IPS-15b (cell line): ENCODE results near the gene CBY1.
"Not testable (repeated sequence)": the region's sequence is repeated elsewhere in the genome, so short reads cannot be mapped to it uniquely, and the experiment has no call there.

Source experiments
- H3K27me3 ChIP-seq: one replicate; pipeline ENCODE4 v1.6.1; 2013; ENCODE audit warnings: low read length; ENCODE audit not compliant: control insufficient read depth, insufficient read depth
- H3K36me3 ChIP-seq: one replicate; pipeline ENCODE4 v1.6.1; 2013; ENCODE audit warnings: low read length; ENCODE audit not compliant: control insufficient read depth, insufficient read depth
- H3K4me1 ChIP-seq: one replicate; pipeline ENCODE4 v1.6.1; 2013; ENCODE audit warnings: mild to moderate bottlenecking, low read length; ENCODE audit not compliant: control insufficient read depth, insufficient read depth
- H3K4me3 ChIP-seq: one replicate; pipeline ENCODE4 v1.5.1; 2013; ENCODE audit warnings: low read depth, low read length
- H3K9ac ChIP-seq: one replicate; pipeline ENCODE4 v1.6.1; 2013; ENCODE audit warnings: low read depth, mild to moderate bottlenecking, low read length
- H3K9me3 ChIP-seq: one replicate; pipeline ENCODE4 v1.6.1; 2013; ENCODE audit warnings: mild to moderate bottlenecking, low read length; ENCODE audit not compliant: control insufficient read depth, insufficient read depth

CBY1 gene

GRCh38 chr22:38623351-38623750 is 33.1 kb upstream of the CBY1 start:
- Histone ChIP-seq H3K4me3 (no peak overlapping the region), H3K9me3 (no peaks in the 10 kb centered on the region), H3K9ac (no peak overlapping the region), H3K27me3 (no peaks in the 10 kb centered on the region), H3K36me3 (no peaks in the 10 kb centered on the region), H3K4me1 (no peaks in the 10 kb centered on the region)

- no peaks in the 10 kb centered on the region for H3K4me1 ChIP-seq
- no peak overlapping the region for H3K4me3 ChIP-seq
- no peak overlapping the region for H3K9ac ChIP-seq
- H3K27me3 ChIP-seq, result no peaks in the 10 kb centered on the region
- H3K9me3 ChIP-seq, result no peaks in the 10 kb centered on the region
- no peaks in the 10 kb centered on the region for H3K36me3 ChIP-seq
These were observed 28.0 kb upstream of the CBY1 start for GRCh38 chr22:38628444-38628843.

- Histone ChIP-seq H3K9ac (no peak overlapping the region), H3K9me3 (no peaks in the 10 kb centered on the region), H3K36me3 (no peaks in the 10 kb centered on the region), H3K27me3 (no peaks in the 10 kb centered on the region), H3K4me3 (no peak overlapping the region), H3K4me1 (no peaks in the 10 kb centered on the region)
These were observed 27.3 kb upstream of the CBY1 start for GRCh38 chr22:38629108-38629507.

GRCh38 chr22:38631724-38632123 is 24.7 kb upstream of the CBY1 start:
- Histone ChIP-seq H3K36me3 (no peaks in the 10 kb centered on the region), H3K9ac (no peak overlapping the region), H3K4me3 (no peak overlapping the region), H3K27me3 (no peaks in the 10 kb centered on the region), H3K9me3 (no peaks in the 10 kb centered on the region), H3K4me1 (no peaks in the 10 kb centered on the region)

- Histone ChIP-seq H3K9ac (no peak overlapping the region), H3K4me3 (no peak overlapping the region), H3K36me3 (no peaks in the 10 kb centered on the region), H3K27me3 (no peaks in the 10 kb centered on the region), H3K9me3 (no peaks in the 10 kb centered on the region), H3K4me1 (no peaks in the 10 kb centered on the region)
These were observed 23.9 kb upstream of the CBY1 start for GRCh38 chr22:38632528-38632927.

- no peaks in the 10 kb centered on the region for H3K9me3 ChIP-seq
- H3K4me3 ChIP-seq, result no peak overlapping the region
- H3K4me1 ChIP-seq, result no peaks in the 10 kb centered on the region
- no peak overlapping the region for H3K9ac ChIP-seq
- H3K27me3 ChIP-seq, result no peaks in the 10 kb centered on the region
- H3K36me3 ChIP-seq, result no peaks in the 10 kb centered on the region
These were observed 18.2 kb upstream of the CBY1 start for GRCh38 chr22:38638216-38638615.

GRCh38 chr22:38638728-38639127 is 17.7 kb upstream of the CBY1 start:
- no peaks in the 10 kb centered on the region for H3K36me3 ChIP-seq
- H3K9me3 ChIP-seq, result no peaks in the 10 kb centered on the region
- no peaks in the 10 kb centered on the region for H3K27me3 ChIP-seq
- no peak overlapping the region for H3K4me3 ChIP-seq
- H3K9ac ChIP-seq, result no peak overlapping the region
- H3K4me1 ChIP-seq, result no peaks in the 10 kb centered on the region

- Histone ChIP-seq H3K9me3 (no peaks in the 10 kb centered on the region), H3K9ac (no peak overlapping the region), H3K4me3 (no peak overlapping the region), H3K4me1 (no peaks in the 10 kb centered on the region), H3K27me3 (no peaks in the 10 kb centered on the region), H3K36me3 (no peaks in the 10 kb centered on the region)
These were observed 14.9 kb upstream of the CBY1 start for GRCh38 chr22:38641476-38642040.

GRCh38 chr22:38644245-38644644 is 12.2 kb upstream of the CBY1 start:
- H3K36me3 ChIP-seq, H3K4me1 ChIP-seq, H3K9ac ChIP-seq, H3K27me3 ChIP-seq, H3K9me3 ChIP-seq, H3K4me3 ChIP-seq: not testable (repeated sequence)

GRCh38 chr22:38645430-38645829 is 11.0 kb upstream of the CBY1 start:
- H3K36me3 ChIP-seq, result no peaks in the 10 kb centered on the region
- H3K27me3 ChIP-seq, result no peaks in the 10 kb centered on the region
- H3K4me1 ChIP-seq, result no peaks in the 10 kb centered on the region
- no peaks in the 10 kb centered on the region for H3K9me3 ChIP-seq
- H3K4me3 ChIP-seq, result no peak overlapping the region
- H3K9ac ChIP-seq, result no peak overlapping the region

- no peaks in the 10 kb centered on the region for H3K36me3 ChIP-seq
- no peaks in the 10 kb centered on the region for H3K4me1 ChIP-seq
- no peaks in the 10 kb centered on the region for H3K9me3 ChIP-seq
- H3K4me3 ChIP-seq, result no peak overlapping the region
- no peak overlapping the region for H3K9ac ChIP-seq
- no peaks in the 10 kb centered on the region for H3K27me3 ChIP-seq
These were observed 6.5 kb upstream of the CBY1 start for GRCh38 chr22:38649841-38650522.

- no peaks in the 10 kb centered on the region for H3K9me3 ChIP-seq
- no peak overlapping the region for H3K9ac ChIP-seq
- peaks cover 3% of the 10 kb centered on the region for H3K4me1 ChIP-seq
- no peak overlapping the region for H3K4me3 ChIP-seq
- no peaks in the 10 kb centered on the region for H3K27me3 ChIP-seq
- H3K36me3 ChIP-seq, result no peaks in the 10 kb centered on the region
These were observed 3.6 kb upstream of the CBY1 start for GRCh38 chr22:38652859-38653258.
